NCI-H69 (cell line): ENCODE data around the gene NXPH3.

Experiments used
- DNase-seq: peaks from one replicate; lab custom pipeline; 2025; lab: John Stamatoyannopoulos, UW

Gene NXPH3

GRCh38 chr17:49630113-49630900 lies 54.6 kb downstream of the NXPH3 start:
- DNase-seq: no peak

- DNase-seq: no peak
Measured at GRCh38 chr17:49631496-49631895, 55.8 kb downstream of the NXPH3 start.
